ENCODE data around the gene SLC38A11. TPM values are rescaled to one million over a fixed set of nuclear protein-coding genes. Genes with fewer than 3 reads are reported as not detected.

SLC38A11 gene
- total RNA-seq, 2 donors from 2014 or later, result not detected

- TF ChIP-seq CTCF (conservative IDR thresholded peaks at IDR 0.05), result no peak
These were observed 8.0 kb downstream of the SLC38A11 start for GRCh38 chr2:164947281-164947680.

GRCh38 chr2:164943289-164943688, 12.0 kb downstream of the SLC38A11 start:
- no peak for DNase-seq
- 90% methylated on average over 1 of the region's 1 CpG; no CpG with 5 or more reads in 1 of the 2 experiments for WGBS, 2 experiments (ENCODE audit: insufficient coverage in 1 of 2, insufficient read length in 1 of 2)
- Histone ChIP-seq H3K27me3 (ENCODE audit: control insufficient read depth, insufficient read depth, low read length, poor library complexity, severe bottlenecking) (no peaks in the 10 kb centered on the region), H3K27ac (ENCODE audit: low read depth, low read length) (no peak overlapping the region), H3K9ac (ENCODE audit: extremely low read depth, low read length, poor library complexity, severe bottlenecking) (no peak overlapping the region), H3K9me3 (ENCODE audit: control insufficient read depth, low read length) (no peaks in the 10 kb centered on the region), H3K4me1 (ENCODE audit: control insufficient read depth, insufficient read depth, low read length) (no peaks in the 10 kb centered on the region), H3K36me3 (ENCODE audit: control insufficient read depth, insufficient read depth, low read length) (no peaks in the 10 kb centered on the region), H3K4me3 (ENCODE audit: low read length) (no peak overlapping the region)
- Mint-ChIP-seq H3K36me3 (ENCODE audit: low read depth) (no peaks in the 10 kb centered on the region), H3K4me3 (no peak overlapping the region), H3K27ac (no peak overlapping the region), H3K9me3 (no peaks in the 10 kb centered on the region), H3K27me3 (ENCODE audit: insufficient read depth) (no peaks in the 10 kb centered on the region), H3K4me1 (peaks cover 1% of the 10 kb centered on the region)
- no peak for TF ChIP-seq CTCF (conservative IDR thresholded peaks at IDR 0.05)

More at GRCh38 chr2:164947281-164947680, 8.0 kb downstream of the SLC38A11 start:
- Mint-ChIP-seq H3K4me1 (peaks cover 2% of the 10 kb centered on the region), H3K4me3 (no peak overlapping the region), H3K27ac (no peak overlapping the region), H3K27me3 (ENCODE audit: insufficient read depth) (peaks cover 3% of the 10 kb centered on the region), H3K36me3 (ENCODE audit: low read depth) (no peaks in the 10 kb centered on the region), H3K9me3 (no peaks in the 10 kb centered on the region)
- Histone ChIP-seq H3K9ac (ENCODE audit: extremely low read depth, low read length, poor library complexity, severe bottlenecking) (no peak overlapping the region), H3K27me3 (ENCODE audit: control insufficient read depth, insufficient read depth, low read length, poor library complexity, severe bottlenecking) (no peaks in the 10 kb centered on the region), H3K4me1 (ENCODE audit: control insufficient read depth, insufficient read depth, low read length) (no peaks in the 10 kb centered on the region), H3K4me3 (ENCODE audit: low read length) (no peak overlapping the region), H3K36me3 (ENCODE audit: control insufficient read depth, insufficient read depth, low read length) (no peaks in the 10 kb centered on the region), H3K27ac (ENCODE audit: low read depth, low read length) (no peak overlapping the region), H3K9me3 (ENCODE audit: control insufficient read depth, low read length) (no peaks in the 10 kb centered on the region)
- DNase-seq, result no peak
- WGBS, 2 experiments (ENCODE audit: insufficient coverage in 1 of 2, insufficient read length in 1 of 2), result 87 to 96% methylated on average over 4 to 7 of the region's 7 CpGs

GRCh38 chr2:164937864-164938401, 17.4 kb downstream of the SLC38A11 start:
- Mint-ChIP-seq H3K4me3 (no peak overlapping the region), H3K36me3 (ENCODE audit: low read depth) (no peaks in the 10 kb centered on the region), H3K27ac (no peak overlapping the region), H3K4me1 (peaks cover 25% of the 10 kb centered on the region), H3K27me3 (ENCODE audit: insufficient read depth) (no peaks in the 10 kb centered on the region), H3K9me3 (no peaks in the 10 kb centered on the region)
- Histone ChIP-seq H3K9me3 (ENCODE audit: control insufficient read depth, low read length) (no peaks in the 10 kb centered on the region), H3K36me3 (ENCODE audit: control insufficient read depth, insufficient read depth, low read length) (no peaks in the 10 kb centered on the region), H3K27ac (ENCODE audit: low read depth, low read length) (no peak overlapping the region), H3K4me3 (ENCODE audit: low read length) (no peak overlapping the region), H3K4me1 (ENCODE audit: control insufficient read depth, insufficient read depth, low read length) (peaks cover 5% of the 10 kb centered on the region), H3K27me3 (ENCODE audit: control insufficient read depth, insufficient read depth, low read length, poor library complexity, severe bottlenecking) (no peaks in the 10 kb centered on the region), H3K9ac (ENCODE audit: extremely low read depth, low read length, poor library complexity, severe bottlenecking) (no peak overlapping the region)
- no peak for DNase-seq
- no peak for TF ChIP-seq CTCF (conservative IDR thresholded peaks at IDR 0.05)
- WGBS, 2 experiments (ENCODE audit: insufficient coverage in 1 of 2, insufficient read length in 1 of 2), result 88% methylated on average over 3 of the region's 3 CpGs; no CpG with 5 or more reads in 1 of the 2 experiments

Data from endodermal cell (in vitro differentiated cells).